Body of pancreas (tissue), 4 donors: ENCODE data around the gene GLI1.

Source experiments
- CTCF ChIP-seq, 7 experiments: fragments of 450-650 bp in 4 of 7; fragments of 200-600 bp in 3 of 7; sonication (generic) in 3 of 7; IDR thresholded peaks; one replicate each; pipeline ENCODE4 v1.5.1; 2016 to 2019; ENCODE audit warnings: antibody characterized with exemption in 7 of 7
- POLR2A ChIP-seq, 3 donors: fragments of 450-650 bp; IDR thresholded peaks; one replicate each; pipeline ENCODE4 v1.6.1; 2016; ENCODE audit warnings: antibody characterized with exemption in 3 of 3, mild to moderate bottlenecking in 2 of 3

DNA sequence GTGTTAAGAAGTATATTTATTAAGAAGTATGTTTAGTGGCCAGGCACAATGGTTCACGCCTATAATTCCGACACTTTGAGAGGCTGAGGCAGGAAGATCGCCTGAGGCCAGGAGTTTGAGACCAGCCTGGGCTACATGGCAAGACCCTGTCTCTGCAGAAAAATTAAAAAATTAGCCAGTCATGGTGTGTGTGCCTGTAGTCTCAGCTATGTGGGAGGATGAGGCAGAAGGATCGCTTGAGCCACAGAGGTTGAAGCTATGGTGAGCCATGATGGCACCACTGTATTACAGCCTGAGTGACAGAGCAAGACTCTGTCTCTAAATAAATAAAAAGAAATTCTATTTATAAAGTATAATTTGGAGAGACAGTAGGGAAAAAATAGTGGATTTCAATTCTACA, 49.1 kb upstream of the GLI1 start:
- TF ChIP-seq CTCF (IDR thresholded peaks at IDR 0.05) (no peak), POLR2A (IDR thresholded peaks at IDR 0.05) (no peak)
